OCI-LY7 (cell line): Measurements from ENCODE around the gene MMADHC. TPM values are rescaled to one million over a fixed set of nuclear protein-coding genes. Genes with fewer than 3 reads are reported as not detected.

Experiments
- BruUV-seq: library from RNA; stranded (reverse); fragments of 400-500 nt; replicated peaks from 2 replicates; lab custom pipeline; 2021; lab: Mats Ljungman, UMichigan
- CTCF ChIA-PET: fragments of 300-600 bp; sonication (Branson Sonifier 250); formaldehyde crosslinking; loops from one replicate; lab custom pipeline; 2022; ENCODE audit warnings: antibody characterized with exemption; ENCODE audit not compliant: unreplicated experiment; lab: Charles Lee
- POLR2A ChIA-PET: fragments of 300-600 bp; sonication (Branson Sonifier 250); formaldehyde crosslinking; loops from one replicate; lab custom pipeline; 2022; ENCODE audit warnings: antibody characterized with exemption; lab: Charles Lee
- DNase-seq: peaks from one replicate; pipeline ENCODE4 v3.0.0-alpha.2; 2015; ENCODE audit warnings: low spot score
- H2AFZ ChIP-seq: fragments of 200-600 bp; sonication (generic), shearing (Covaris generic); 2 replicates; pipeline ENCODE4 v1.6.1; 2014; ENCODE audit warnings: mild to moderate bottlenecking, antibody characterized with exemption, low read length, moderate library complexity
- H3K27ac ChIP-seq: fragments of 200-600 bp; sonication (generic); 2 replicates; pipeline ENCODE4 v1.5.1; 2014; ENCODE audit warnings: mixed run types, low read depth, mild to moderate bottlenecking, moderate library complexity, low read length, inconsistent platforms; ENCODE audit not compliant: poor library complexity, severe bottlenecking
- H3K36me3 ChIP-seq: fragments of 200-600 bp; sonication (generic); 2 replicates; pipeline ENCODE4 v1.6.1; 2014; ENCODE audit warnings: mild to moderate bottlenecking, antibody characterized with exemption, low read length, moderate library complexity, mixed read lengths; ENCODE audit not compliant: insufficient read depth
- H3K4me1 ChIP-seq: fragments of 200-600 bp; sonication (generic); 2 replicates; pipeline ENCODE4 v1.5.1; 2014; ENCODE audit warnings: mild to moderate bottlenecking, low read length; ENCODE audit not compliant: insufficient read depth, poor library complexity, severe bottlenecking
- H3K4me2 ChIP-seq: fragments of 200-600 bp; sonication (generic); 2 replicates; pipeline ENCODE4 v1.6.1; 2014; ENCODE audit warnings: mild to moderate bottlenecking, low read length
- H3K4me3 ChIP-seq: fragments of 200-600 bp; sonication (generic); 2 replicates; pipeline ENCODE4 v1.5.1; 2014; ENCODE audit warnings: mild to moderate bottlenecking, low read depth, low read length; ENCODE audit not compliant: poor library complexity, severe bottlenecking
- H3K79me2 ChIP-seq: fragments of 200-600 bp; sonication (generic); 2 replicates; pipeline ENCODE4 v1.6.1; 2016; ENCODE audit warnings: low read depth, mild to moderate bottlenecking, low read length, moderate library complexity, mixed read lengths; ENCODE audit not compliant: insufficient read depth
- H3K9me2 ChIP-seq: fragments of 200-600 bp; sonication (generic); 2 replicates; pipeline ENCODE4 v1.6.1; 2016; ENCODE audit warnings: mild to moderate bottlenecking, low read length, mixed read lengths; ENCODE audit not compliant: insufficient read depth
- H3K9me3 ChIP-seq: fragments of 200-600 bp; sonication (generic); 2 replicates; pipeline ENCODE4 v1.6.1; 2014; ENCODE audit warnings: mild to moderate bottlenecking, mixed run types, low read length, mixed read lengths
- H4K20me1 ChIP-seq: fragments of 200-600 bp; sonication (generic); 2 replicates; pipeline ENCODE4 v1.6.1; 2014; ENCODE audit warnings: mild to moderate bottlenecking, antibody characterized with exemption, low read length, moderate library complexity, mixed read lengths; ENCODE audit not compliant: insufficient read depth
- CTCF ChIP-seq: fragments of 200-600 bp; sonication (generic); conservative IDR thresholded peaks from 2 replicates; pipeline ENCODE4 v1.5.1; 2014; ENCODE audit warnings: mild to moderate bottlenecking, antibody characterized with exemption, low read length, moderate library complexity, mixed read lengths
- EZH2phosphoT487 ChIP-seq: fragments of 200-600 bp; sonication (generic); IDR thresholded peaks from 2 replicates; pipeline ENCODE4 v1.6.1; 2018; ENCODE audit warnings: low read depth, borderline replicate concordance, mild to moderate bottlenecking, mixed run types, antibody characterized with exemption, low read length, moderate library complexity, mixed read lengths
- intact Hi-C: fragments of 100-400 bp; cut with micrococcal nuclease; formaldehyde crosslinking; loops from one replicate; pipeline ENCODE4 v1.10.0; 2022; ENCODE audit not compliant: unreplicated experiment
- total RNA-seq, 2 experiments: library from RNA; depleted of rRNA in 1 of 2; stranded (reverse); fragments of >200 nt in 1 of 2; shearing (Covaris generic) in 1 of 2; gene quantifications; 2 replicates each; pipeline ENCODE4 v1.2.3, GENCODE V29; 2014 to 2022

MMADHC gene
- total RNA-seq, 2 experiments from 2014 or later, result 73.6 to 115 TPM

- ChIA-PET CTCF (no interaction called here), POLR2A (no interaction called here)
- Histone ChIP-seq H2AFZ (no peak overlapping the region), H4K20me1 (no peaks in the 10 kb centered on the region), H3K9me3 (no peaks in the 10 kb centered on the region), H3K4me3 (no peak overlapping the region), H3K36me3 (no peaks in the 10 kb centered on the region), H3K79me2 (no peaks in the 10 kb centered on the region), H3K4me2 (no peak overlapping the region), H3K27ac (no peak overlapping the region), H3K4me1 (no peaks in the 10 kb centered on the region), H3K9me2 (no peaks in the 10 kb centered on the region)
- TF ChIP-seq EZH2phosphoT487 (no peak), CTCF (no peak)
- intact Hi-C loops, result no loop called here
- no TSS peak for BruUV-seq
- no peak for DNase-seq
Measured at GRCh38 chr2:149543845-149544244, 43.7 kb downstream of the MMADHC start.

- POLR2A ChIA-PET, result no interaction called here
- Histone ChIP-seq H3K4me3 (no peak overlapping the region), H4K20me1 (no peaks in the 10 kb centered on the region), H3K4me2 (no peak overlapping the region), H3K9me2 (no peaks in the 10 kb centered on the region), H3K27ac (no peak overlapping the region), H3K4me1 (no peaks in the 10 kb centered on the region), H3K79me2 (no peaks in the 10 kb centered on the region), H3K9me3 (no peaks in the 10 kb centered on the region), H3K36me3 (no peaks in the 10 kb centered on the region), H2AFZ (no peak overlapping the region)
- BruUV-seq, result no TSS peak
- no peak for TF ChIP-seq EZH2phosphoT487
- no peak for TF ChIP-seq CTCF
- intact Hi-C loops, result no loop called here
- CTCF ChIA-PET, result no interaction called here
- no peak for DNase-seq
Measured at GRCh38 chr2:149540138-149540537, 47.4 kb downstream of the MMADHC start.

GRCh38 chr2:149538138-149538833 is 49.3 kb downstream of the MMADHC start:
- DNase-seq, result no peak
- no peak for TF ChIP-seq CTCF
- no peak for TF ChIP-seq EZH2phosphoT487
- CTCF ChIA-PET, result no interaction called here
- no TSS peak for BruUV-seq
- Histone ChIP-seq H3K9me2 (no peaks in the 10 kb centered on the region), H3K27ac (no peak overlapping the region), H3K9me3 (no peaks in the 10 kb centered on the region), H2AFZ (no peak overlapping the region), H3K4me3 (no peak overlapping the region), H3K4me2 (no peak overlapping the region), H3K79me2 (no peaks in the 10 kb centered on the region), H3K36me3 (no peaks in the 10 kb centered on the region), H4K20me1 (no peaks in the 10 kb centered on the region), H3K4me1 (no peaks in the 10 kb centered on the region)
- intact Hi-C loops, result no loop called here
- POLR2A ChIA-PET, result interaction anchor here (1.2 kb wide), 1 partner anchor 15 kb away, joined by 5 read pairs; no protein-coding TSS in a partner anchor
